ENCODE results near the gene GPRC5A.
"Not testable (repeated sequence)": the region's sequence is repeated elsewhere in the genome, so short reads cannot be mapped to it uniquely, and the experiment has no call there.

GPRC5A gene

GRCh38 chr12:12891080-12891880 lies at the start of gene GPRC5A:
Gene GPRC5A (plus strand): TSS chr12:12891562. CDS start chr12:12908250, 16,688 bp downstream.
- peak; percentile 36 for DNase-seq

DNA sequence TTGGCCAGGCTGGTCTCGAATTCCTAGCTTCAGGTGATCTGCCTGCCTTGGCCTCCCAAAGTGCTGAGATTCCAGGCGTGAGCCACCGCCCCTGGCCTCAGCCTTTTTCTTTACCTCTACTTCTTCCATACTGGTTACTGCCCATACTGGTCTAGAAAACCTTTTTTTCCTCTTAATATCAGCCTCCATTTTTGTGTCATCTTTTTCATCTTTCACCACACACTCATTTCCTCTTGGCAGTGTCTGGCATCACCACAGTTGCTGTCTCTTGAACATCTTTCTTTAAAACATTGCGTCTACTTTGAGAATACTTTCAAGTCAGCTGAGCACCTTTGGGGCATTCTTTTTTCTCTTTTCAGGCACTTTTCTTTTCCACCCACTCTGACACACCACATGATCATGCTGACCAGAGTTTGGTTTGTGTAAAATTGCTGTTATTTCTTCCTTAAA lies 45.5 kb upstream of the GPRC5A start:
- no peak for DNase-seq

DNA sequence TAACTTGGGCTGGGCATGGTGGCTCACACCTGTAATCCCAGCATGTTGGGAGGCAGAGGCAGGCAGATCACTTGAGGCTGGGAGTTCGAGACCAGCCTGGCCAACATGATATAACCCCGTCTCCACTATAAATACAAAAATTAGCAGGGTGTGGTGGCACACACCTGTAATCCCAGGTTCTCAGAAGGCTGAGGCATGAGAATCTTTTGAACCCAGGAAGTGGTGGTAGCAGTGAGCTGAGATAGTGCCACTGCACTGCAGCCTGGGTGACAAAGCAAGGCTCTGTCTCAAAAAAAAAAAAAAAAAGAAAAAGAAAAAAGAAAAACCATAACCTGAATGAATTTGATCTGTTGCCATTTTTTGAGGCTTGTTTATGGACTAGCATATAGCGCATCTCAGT lies 44.6 kb upstream of the GPRC5A start:
- not testable (repeated sequence) for DNase-seq

DNA sequence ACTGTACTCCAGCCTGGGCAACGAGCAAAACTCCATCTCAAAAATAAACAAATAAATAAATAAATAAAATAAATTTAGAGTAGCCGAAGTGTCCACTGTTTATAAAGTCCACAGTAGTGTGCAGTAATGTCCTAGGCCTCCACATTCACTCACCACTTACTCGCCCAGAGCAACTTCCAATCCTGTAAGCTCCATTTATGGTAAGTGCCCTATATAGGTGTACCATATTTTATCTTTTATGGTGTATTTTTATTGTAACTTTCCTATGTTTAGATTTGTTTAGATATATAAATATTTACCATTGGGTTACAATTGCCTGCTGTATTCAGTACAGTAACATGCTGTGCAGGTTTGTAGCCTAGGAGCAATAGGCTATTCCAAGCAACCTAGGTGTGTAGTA lies 37.9 kb upstream of the GPRC5A start:
- no peak for DNase-seq

- no peak for DNase-seq
Measured at GRCh38 chr12:12859690-12860089, 31.7 kb upstream of the GPRC5A start.

DNA sequence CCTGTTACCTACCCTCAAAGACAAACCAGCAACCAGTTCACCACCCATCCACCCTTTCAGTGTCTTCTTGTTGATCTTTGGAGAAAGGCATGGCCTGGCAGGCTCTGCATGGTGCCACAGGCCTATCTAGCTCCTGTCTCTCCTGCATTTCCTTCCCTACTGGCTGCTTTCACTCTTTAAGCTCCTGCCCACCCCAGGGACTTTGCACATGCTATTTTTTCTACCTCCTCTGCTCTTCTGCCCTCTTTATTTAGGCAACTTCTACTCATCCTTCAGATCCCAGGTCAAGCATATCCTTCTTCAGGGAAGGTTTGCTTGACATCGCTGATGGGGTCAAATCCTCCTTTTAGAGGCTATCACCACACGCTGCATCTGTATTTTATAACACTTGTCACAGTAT lies 27.1 kb upstream of the GPRC5A start:
- no peak for DNase-seq

DNA sequence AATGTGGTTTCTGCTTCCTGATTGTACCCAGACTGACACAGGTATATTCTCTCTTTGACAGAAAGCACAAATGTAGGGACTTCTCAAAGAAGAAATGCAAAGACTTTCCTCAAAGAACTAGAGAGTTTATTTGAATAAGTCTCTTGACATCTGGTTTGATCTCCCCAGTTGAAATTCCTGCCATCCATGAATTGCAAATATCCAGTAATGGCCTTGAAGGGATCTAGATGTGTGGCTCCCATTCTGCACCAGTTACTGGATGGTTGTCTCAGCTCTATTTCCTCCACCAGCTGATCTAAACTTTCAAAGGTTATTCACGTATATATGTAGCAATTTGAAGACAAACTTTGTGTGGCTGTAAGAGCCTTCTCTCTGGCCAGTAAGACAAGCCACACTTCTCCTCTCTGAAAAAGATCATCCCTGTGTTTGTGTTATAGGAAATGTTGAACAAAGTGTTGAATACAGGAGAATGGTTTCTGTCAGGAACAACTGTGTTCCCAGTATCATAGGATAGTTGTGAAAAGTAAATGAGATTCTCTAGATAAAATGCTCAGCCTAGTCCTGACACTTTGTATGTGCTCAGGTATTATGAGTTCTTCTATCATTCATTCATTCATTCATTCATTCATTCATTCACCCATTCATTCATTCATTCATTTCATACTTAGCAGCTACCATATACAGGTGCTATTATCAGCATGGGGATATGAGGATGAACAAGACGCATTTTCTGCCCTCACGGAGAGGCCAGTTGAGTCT lies 22.7 kb upstream of the GPRC5A start:
- DNase-seq = no peak

GRCh38 chr12:12870465-12870864 lies 20.9 kb upstream of the GPRC5A start:
- no peak for DNase-seq

DNA sequence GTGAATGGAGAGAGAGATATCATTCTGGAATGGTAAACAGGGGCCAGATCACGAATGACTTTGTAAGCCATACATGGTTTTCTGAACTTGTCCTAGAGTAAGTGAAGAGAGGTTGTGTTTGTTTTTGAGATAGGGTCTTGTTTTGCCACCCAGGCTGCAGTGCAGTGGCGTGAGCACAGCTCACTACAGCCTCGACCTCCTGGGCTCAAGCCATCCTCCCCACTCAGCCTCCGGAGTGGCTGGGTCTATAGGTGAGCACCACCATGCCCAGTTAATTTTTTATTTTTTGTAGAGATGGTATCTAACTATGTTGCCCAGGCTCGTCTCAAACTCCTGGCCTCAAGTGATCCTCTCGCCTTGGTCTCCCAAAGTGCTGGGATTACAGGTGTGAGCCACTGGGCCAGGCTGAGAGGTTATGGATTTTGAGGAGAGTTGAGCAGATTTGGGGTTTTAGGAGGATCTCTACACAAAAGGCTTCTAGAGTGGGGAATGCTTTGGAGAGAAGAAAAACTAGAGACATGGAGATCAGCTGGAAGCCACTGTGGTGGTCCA lies 19.7 kb upstream of the GPRC5A start:
- no peak for DNase-seq

DNA sequence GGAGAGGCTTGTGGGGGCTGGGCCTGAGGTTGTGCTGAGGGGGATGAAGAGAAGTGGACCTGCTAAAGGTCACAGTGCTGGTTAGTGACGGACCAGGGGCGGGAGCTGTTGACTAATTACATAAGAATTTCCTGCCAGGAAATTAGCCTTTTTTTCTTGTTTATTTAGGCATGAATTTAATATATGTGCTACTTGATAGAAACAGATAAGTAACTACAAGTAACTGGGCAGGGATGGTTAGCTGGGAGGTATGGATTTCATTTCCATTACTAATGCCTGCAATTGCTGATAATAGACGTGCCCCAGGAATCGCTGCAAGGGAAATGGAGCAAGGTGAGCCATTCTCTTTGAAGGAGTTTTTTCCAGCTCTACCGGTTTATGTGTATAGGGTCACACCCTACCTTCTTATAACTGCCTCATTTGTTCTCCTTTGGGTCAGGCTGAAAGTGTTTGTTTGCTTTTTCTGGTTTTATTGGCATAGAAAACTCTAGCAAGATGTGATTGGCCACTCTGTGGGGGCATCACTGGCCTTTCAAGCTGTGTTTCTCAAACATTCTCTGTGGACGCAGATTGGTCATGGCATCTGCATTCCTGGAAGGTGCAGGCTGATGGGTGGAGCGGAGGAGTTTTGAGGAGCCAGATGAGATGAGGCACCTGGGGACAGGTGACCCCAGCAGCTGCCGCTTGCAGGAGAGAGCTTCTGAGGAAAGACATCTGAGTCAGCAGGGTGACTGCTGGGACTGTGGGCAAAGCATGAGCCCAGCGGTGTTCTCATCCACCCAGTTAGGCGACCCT lies 19.0 kb upstream of the GPRC5A start:
- no peak for DNase-seq

DNA sequence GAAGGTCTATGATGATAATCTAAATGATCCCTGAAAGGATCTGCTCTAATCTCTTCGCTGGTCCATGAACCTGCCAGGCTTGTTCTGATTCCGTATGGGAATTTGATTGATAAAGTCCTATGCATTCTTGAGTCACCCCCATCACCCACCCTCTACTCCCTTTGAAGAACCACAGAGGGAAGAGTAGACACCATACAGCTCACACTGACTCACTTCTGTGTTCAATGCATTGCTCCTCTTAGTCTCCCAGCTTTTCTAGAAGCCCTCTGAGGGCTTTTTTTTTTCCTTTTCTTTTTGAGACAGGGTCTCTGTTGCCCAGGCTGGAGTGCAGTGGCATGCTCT lies 18.5 kb upstream of the GPRC5A start:
- DNase-seq = no peak

GRCh38 chr12:12874029-12874428 lies 17.3 kb upstream of the GPRC5A start:
- no peak for DNase-seq

DNA sequence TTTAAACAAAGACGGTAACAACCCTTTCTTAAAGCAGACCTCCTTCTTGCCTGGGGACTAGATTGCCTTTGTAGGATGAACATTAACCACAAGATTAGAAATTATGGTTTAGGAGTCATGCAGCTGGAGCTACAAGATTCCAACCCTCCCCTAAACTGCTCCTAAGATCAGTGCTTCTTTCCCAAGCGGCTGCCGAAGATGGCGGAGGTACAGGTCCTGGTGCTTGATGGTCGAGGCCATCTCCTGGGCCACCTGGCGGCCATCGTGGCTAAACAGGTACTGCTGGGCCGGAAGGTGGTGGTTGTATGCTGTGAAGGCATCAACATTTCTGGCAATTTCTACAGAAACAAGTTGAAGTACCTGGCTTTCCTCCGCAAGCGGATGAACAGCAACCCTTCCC lies 16.1 kb upstream of the GPRC5A start:
- not testable (repeated sequence) for DNase-seq

- DNase-seq = no peak
Measured at GRCh38 chr12:12877153-12877768, 14.1 kb upstream of the GPRC5A start.

- no peak for DNase-seq
Measured at GRCh38 chr12:12877781-12878455, 13.4 kb upstream of the GPRC5A start.

GRCh38 chr12:12880537-12880936 lies 10.8 kb upstream of the GPRC5A start:
- DNase-seq = no peak

DNA sequence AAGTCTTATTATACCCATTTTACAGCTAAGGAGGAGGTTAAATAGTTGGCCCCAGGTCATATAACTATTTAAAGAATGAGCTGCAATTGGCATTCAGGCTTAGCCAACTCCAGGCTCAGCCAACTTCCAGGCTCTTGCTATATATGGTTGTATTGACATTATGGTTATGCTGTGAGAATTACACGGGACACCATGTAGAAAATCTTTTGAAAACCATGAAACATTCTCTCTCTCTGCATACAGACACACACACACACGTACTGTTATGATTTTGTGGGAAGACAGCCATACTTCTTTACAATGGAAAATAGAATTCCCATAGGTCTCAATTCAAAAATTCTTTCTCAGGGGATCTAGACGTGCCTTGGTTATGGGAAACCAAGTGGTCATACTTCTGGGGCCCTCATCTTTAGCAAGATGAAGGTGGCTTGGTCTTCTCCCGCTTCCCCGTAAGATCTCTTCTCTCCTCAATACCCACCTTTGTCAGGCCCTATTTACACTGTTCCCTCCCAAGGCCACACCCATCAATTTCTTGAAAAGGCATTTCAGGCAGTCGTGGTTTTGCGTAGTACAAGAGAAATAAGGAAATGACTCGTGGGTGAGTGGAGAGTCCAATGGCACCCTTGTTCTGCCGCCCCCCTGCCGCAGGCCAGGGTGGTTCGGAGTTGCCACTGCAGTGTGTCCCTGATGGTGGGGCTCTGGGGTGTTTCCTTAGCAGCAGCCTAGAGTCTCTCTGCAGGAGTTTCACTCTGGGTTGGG lies 10.0 kb upstream of the GPRC5A start:
- no peak for DNase-seq

GRCh38 chr12:12882288-12882687 lies 9.1 kb upstream of the GPRC5A start:
- DNase-seq = no peak

GRCh38 chr12:12883369-12884001 lies 7.9 kb upstream of the GPRC5A start:
- no peak for DNase-seq

- DNase-seq = no peak
Measured at GRCh38 chr12:12885096-12885792, 6.1 kb upstream of the GPRC5A start.

Measured in stimulated activated CD4-positive, alpha-beta T cell treated with anti-CD3 and anti-CD28 coated beads, Interleukin-4, amount 100 ng/mL, for 24 hours (primary cell).